ENCODE results near the gene C10orf62.
"Not testable (repeated sequence)": the region's sequence is repeated elsewhere in the genome, so short reads cannot be mapped to it uniquely, and the experiment has no call there.

The C10orf62 gene, protein sequence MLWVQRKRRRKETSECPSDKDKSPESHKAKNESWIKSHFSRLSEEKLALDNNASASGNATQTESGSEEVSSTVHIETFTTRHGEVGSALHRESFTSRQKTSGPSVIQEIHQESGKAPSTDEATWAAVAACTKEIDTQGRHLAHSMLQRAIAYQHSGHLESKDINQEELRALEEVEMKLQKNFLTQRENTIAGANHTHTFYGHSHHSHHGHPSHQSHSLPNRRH

DNA sequence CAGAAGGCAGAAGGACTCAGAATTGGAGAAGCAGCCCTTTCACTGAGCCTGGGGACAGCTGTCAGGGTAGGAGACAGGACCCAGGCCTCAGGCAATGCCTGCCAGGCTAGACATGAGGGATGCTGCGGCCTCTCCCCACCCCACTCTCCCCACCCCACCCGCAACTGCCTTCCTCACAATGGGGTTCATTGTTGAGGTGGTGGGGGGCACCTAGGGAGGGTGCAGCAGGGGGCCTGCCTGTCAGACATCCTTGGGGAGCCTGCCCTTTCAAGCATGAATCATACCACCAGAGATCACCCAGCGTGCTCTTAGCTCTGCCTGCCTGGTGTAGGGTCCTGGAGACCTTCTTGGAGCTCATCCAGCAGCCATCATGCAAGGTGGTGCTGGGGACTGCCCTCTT is at the start of gene C10orf62:
Gene C10orf62 (plus strand): TSS at position 243 of the 400 bp plus-strand sequence. CDS start 177 bp downstream, outside the sequence.
- no peak for DNase-seq

DNA sequence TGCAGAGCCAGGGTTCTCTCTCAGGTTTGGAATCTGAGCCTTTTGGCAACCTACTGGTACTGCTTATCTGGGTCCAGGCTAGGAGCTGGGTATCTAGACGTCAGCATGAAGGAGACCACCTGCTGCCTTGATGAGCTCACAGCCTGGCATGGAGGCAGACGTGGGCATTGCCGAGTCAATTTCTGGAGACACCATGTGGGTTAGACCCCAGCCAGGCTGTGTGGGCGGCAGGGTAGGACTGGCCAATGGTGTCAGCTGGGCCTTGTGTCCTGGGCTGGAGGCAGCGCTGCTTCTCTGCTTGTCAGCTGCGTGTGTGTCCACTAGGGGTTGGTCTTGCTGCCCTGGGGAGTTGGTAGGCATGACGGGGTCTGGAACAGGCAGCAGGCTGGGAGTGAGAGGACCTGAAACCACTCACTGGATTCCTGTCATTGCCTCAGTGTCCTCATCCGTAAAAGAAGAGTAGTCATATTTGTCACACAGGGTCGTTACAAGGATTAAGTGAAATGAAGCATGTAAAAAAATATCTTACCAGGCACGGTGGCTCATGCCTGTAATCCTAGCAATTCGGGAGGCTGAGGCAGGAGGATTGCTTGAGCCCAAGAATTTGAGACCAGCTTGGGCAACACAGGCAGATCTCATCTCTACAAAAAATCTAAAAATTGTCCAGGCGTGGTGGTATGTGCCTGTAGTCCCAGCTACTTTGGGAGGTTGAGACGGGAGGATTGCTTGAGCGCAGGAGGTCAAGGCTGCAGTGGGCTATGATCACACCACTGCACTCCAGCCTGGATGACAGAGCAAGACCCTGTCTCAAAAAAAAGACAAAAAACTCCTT is 48.6 kb upstream of the C10orf62 start:
- no peak for DNase-seq

DNA sequence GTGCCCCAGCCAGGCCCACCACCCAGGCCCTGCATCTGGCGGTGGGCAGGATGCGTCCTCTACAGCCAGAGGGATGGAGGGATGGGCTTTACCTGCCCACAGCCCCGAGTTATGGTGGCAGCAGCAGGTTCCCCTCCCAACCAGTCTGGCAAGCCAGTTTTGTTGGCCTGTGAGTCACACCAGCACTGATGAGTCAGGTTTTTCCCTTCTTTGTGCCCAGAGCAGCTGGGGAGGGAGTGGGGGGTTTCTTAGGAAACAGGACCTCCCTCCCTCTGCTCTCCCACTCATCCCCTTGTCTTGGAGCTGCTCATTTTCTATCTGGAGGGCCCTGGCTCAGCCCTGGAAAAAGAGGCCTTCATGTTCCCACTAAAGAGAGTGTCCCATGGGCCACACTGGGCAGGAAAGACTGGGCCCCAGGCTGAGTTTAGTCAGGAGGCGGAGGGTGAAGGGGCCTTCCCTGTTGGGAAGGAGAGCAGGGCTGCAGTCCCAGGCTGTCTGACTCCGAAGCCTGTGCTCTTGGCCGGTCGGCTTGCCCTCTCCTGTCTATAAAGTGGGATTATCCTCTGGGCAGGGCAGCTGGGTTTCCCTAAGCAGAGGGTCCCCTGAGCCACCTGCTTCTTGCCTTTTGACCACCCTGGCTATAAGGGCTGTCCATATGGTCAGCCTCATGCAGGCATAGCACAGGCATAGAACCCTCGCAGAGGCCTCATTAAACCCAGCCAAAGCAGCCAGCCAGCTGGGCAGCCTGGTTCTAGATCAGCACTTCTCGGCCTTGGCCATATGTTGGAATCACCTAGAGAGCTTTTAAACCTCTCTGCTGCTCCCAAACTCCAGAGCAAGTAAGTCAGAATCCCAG is 47.1 kb upstream of the C10orf62 start:
- peak; percentile 72 to 79 for DNase-seq

DNA sequence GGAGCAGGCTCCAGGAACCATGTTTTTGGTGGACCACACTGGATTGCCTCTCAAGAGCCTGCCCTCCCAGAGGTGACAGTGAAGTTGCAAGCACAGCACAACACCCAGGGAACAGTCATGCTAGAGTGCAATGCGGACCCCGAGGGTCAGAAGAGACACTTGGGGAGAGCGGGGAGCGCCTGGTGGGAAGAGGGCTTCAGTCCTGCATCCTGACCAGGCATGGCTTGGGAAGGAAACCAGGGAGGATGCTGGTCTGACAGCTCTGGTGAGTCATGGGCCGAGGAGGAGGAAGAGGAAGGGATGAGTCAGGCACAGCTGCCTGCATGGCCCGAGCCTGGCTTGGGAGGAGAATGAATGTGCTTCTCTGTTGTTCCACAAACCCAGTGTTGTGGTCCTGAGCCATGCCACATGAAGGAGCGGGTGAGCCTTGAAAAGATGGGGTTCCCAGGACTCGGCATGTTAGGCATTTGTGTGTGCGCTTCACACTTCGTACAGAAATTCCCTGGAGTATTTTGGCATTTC is 46.4 kb upstream of the C10orf62 start:
- peak; percentile 90 to 93 for DNase-seq

DNA sequence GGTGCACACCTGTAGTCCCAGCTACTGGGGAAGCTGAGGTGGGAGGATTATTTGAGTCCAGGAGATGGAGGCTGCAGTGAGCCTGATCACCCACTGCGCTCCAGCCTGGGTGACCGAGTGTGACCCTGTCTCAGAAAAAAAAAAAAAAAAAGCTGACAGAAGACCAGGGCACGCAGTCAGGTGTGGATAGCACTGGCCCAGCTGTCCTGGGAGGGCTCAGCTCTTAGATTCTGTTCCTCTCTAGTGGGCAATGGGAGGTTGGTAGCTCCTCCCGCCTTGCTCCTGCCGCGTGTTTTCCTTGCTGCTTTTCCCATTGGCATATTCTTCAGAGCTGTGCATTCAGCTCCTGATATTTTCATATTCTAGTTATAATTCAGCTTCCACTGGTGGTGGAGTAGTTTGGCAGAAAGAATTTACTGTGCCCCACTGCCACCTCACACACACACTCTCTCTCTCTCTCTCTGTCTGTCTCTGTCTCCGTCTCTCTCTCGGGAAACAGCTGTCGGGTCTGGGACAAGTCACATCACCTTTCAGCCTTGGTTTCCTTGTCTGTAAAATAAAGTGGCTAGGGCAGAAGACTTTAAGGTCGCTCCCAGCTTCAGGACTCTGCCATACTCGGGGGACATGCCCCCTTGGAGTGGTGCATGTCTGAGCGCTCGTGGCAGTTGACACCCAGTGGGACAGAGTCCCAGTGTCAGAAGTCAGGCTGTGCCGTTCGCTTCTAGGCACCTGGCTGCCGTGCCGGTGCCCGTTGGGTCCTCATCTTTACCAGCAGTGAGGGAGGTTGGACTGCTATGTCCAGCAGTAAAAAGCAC is 42.9 kb upstream of the C10orf62 start:
- no peak for DNase-seq

DNA sequence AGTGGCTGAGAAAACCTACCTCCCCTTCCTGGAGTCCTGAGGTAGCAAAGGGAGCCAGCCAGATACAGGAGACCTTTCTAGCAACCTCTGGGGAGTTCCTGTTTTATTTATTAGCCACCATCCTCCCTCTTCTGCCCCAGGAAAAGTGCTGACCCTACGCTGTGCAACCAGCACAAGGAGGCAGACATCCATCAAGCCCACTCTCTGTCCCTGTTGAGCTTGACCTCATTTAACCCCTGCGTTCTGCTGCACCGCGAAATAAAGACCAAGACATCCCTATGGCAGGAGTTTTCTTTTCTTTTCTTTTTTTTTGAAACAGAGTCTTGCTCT is 42.3 kb upstream of the C10orf62 start:
- DNase-seq = no peak

DNA sequence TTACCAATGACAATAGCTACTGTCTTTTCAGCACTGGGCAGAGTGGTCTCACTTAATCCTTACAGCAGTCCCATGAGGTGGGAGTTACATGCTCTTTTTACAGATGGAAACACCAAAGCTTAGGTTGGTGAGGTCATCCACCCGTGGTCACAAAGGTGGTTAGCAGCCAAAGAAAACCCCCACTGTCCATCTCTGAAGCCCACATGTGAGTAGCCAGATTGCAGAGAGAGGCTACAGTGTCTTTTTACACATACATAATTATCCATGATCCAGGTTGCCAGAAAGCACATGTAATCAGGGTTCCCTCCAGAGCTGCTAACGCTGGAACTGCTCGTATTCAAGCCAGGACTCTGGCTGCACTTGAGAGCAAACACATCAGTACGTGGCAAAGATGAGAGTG is 41.6 kb upstream of the C10orf62 start:
- DNase-seq = no peak

DNA sequence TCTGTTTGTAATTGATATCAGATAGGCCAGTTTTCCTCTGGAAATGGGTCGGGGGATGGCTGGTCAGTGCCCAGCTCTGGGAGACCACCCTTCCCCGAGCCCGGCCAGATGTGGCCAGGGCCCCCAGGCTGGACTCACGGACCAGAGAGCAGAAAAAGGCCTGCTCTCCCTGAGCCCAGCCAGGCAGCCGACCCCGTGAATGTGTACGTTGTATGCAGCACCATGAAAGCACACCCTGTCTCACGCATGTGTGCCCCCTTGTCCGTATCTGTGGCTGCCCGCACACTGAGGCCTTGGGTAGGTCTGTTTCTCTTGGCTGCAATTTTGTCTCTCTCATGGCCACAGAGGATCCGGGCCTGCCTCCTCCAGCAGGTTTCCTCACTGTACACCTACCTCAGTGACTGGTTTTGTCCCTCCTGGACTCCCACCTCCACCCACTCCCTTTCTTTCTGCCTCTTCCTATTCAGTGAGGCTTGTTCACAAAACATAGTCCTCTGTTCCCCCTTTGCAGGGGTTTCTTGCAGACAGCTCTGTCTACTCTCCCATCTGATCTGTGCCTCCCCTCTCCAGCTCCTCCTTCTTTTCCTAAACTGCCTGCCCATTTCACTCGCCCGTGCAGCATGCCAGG is 40.6 kb upstream of the C10orf62 start:
- no peak for DNase-seq

DNA sequence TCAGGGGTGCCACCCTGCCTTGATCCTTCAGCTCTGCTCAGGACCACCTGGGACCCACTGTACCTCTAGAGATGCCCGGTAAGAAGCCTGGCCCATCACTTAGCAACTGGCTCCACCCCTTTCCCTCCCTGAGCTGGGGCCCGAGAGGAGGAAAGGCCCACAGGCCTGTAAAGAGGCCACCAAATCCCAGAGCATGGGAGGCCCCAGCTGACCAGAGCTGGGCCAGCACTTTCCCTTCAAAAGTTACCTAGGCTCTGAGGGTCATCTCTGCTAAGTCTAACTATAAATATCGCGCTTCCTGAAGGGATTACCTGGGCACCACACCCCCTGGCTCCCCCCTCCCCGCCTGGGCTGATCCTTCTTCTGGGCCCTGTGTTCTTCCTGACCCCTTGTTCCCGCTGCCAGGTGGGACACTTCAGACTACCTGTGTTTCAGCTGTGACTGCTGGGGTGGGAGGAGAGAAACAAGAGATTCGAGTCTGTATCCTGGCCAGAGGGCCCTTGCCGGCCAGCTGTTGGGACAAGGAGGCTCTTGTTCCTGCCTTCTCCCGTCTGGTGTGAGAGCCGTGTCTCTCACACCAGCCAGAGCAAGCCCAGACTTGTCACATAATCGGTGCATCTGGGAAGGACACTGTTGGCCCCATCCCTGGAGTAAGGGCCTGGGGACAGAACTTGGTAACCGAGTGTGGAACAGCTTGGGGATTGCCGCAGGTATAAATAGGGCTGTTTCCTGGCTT is 39.8 kb upstream of the C10orf62 start:
- DNase-seq = no peak

DNA sequence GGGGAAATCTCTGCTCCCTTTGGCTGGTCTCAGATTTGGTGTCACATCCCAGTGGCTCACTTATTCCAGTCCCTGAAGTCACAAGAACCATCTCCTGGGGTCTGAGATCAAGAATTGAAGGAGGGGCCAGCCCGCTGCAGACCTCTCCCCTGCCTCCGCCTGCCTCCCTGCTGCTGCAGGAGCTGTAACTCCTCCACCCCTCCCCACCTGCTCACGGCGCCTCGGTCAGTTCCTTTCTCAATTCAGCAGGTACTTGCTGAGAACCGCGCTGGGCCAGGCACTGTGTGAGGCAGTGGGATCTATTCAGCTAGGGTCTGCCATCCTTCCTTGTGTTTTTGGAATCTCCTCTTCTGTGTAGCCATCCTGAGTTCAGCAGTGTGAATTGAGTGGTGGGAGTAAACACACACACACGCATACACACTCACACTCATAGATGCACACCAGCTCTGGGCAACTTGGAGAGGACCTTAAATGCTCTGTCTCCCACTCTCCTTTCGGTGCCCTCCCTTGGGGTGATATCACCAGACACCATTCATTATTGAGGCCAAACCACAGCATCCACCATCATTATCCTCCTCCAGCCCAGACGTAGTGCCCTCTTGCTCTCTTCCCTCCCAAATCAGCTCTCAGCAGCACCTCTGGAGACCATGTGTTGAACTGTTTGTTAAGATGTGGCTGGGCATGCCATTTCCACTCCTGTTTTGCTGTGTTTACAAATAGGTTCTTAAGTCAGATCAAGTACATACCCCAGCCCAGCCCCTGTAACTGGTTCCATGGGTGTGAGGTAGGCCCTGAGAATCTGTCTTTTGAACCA is 39.0 kb upstream of the C10orf62 start:
- DNase-seq = no peak

DNA sequence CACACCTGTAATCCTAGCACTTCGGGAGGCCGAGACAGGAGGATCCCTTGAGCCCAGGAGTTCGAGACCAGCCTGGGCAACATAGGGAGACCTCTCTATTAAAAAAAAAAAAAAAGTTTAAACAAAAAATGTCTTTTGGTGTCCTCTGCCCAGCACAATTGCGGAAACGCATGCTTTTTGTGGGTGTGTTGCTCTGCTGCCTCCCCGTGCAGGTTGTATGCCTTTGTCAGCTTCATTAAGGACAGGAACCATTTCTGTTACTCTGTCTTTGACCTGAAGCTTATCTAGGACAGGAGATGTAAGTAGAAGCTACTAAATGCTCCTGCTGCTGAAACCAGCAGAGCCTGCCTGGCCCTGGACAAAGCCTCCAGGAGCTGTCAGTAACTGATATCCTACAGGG is 38.2 kb upstream of the C10orf62 start:
- no peak for DNase-seq

DNA sequence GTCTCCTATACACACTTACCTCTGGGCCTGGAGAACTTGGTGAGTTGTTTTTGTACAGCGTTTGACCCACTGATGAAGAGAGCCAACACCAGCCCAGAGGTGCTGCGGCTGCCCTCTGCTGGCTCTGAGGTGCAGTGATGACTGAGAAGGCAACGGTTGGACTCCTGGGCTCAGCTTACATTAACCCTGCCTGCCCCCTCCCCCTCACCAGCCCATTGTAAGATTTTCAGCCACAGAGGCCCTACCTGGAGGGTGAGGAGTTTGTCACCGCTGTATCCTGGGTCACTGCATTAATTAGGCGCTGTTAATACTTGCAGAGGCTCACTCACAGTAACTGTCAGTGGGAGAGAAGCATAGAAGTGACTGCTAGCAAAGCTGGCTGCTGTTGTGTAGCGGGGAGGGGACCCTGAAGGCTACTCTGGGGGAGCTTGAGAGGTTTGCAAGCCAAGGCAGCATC is 35.9 kb upstream of the C10orf62 start:
- peak; percentile 61 to 66 for DNase-seq

DNA sequence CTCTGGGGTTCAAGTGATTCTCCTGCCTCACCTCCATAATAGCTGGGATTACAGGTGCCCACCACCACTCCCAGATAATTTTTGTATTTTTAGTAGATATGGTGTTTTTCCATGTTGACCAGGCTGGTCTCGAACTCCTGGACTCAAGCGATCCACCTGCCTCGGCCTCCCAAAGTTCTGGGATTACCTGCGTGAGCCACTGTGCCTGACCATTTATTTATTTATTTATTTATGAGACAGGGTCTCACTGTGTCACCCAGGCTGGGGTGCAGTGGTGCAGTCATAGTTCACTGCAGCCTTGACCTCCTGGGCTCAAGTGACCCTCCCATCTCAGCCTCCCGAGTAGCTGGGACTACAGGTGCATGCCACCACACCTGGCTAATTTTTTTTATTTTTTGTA is 35.2 kb upstream of the C10orf62 start:
- DNase-seq = not testable (repeated sequence)

DNA sequence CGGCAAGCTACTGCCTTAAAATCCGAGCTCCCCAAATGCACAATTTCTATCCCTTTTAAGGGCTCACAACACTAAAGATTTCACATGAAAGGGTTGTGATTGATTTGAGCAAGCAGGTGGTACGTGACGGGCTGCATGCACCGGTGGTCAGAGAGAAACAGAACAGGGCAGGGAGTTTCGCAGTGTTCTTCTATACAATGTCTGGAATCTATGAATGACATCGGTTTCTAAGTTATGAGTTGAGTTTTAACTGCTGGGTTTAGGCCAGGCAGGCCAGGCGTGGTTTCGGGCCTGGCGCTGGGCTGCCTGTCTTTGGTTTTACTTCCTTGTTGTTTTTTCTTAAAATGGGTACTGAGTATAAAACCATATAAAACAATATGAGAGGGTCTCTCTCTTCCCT is 34.0 kb upstream of the C10orf62 start:
- not testable (repeated sequence) for DNase-seq

DNA sequence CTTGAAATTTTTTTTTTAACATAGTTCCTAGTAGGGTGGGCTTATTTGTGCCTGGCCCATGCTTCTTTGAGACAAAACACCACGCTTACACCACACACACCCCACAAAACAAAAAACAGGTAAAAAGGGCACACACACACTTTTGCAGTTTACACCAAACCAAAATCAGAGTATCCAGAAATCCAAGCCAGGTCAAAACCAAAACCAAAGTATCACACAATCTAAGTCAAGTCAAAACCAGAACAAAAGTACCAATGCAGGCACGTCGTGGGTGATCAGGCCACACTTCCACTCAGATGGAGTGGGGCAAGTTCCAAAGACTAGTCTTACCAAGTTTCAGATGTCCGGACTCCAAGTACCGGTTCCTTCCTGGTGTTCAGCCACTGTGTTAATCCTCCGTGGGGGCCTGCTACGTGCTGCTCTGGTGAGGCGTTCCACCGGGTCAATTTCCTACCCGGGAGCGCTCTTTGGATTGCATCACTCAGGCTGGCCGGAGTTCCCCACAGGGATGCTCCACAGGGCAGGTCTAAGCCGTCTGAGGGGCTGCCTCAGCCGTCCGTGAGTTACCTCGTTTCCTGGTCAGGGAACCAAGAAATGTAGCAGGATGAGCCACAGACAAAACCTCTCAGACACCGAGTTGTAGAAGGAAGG is 28.7 kb upstream of the C10orf62 start:
- DNase-seq = not testable (repeated sequence)

DNA sequence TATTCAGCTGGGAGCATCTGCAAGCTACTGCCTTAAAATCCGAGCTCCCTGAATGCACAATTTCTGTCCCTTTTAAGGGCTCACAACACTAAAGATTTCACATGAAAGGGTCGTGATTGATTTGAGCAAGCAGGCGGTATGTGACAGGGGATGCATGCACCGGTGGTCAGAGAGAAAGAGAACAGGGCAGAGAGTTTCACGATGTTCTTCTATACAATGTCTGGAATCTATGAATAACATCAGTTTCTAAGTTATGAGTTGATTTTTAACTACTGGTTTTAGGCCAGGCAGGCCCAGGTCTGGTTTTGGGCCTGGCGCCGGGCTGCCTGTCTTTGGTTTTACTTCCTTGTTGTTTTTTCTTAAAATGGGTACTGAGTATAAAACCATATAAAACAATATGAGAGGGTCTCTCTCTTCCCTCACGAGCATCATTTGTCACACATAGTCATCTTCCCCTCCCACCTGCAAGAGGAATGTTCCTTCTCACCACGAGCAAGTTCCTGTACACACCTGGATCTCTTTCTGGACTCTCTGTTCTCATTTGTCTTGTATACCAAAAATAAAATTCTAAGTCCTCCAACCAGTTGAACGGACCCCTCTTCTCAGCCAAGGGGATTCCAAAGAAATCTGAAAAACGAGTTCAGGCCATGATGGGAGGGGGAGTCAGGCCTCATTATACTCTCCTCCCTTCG is 28.0 kb upstream of the C10orf62 start:
- DNase-seq = not testable (repeated sequence)

DNA sequence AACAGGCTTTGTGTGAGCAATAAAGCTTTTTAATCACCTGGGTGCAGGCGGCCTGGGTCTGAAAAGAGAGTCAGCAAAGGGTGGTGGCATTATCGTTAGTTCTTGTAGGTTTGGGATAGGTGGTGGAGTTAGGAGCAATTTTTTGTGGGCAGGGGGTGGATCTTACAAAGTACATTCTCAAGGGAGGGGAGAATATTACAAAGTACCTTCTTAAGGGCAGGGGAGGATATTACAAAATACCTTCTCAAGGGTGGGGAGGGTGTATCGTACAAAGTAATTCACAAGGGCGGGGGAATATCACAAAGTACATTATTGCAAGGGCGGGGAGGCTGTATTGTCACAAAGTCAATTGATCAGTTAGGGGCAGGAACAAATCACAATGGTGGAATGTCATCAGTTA is 27.2 kb upstream of the C10orf62 start:
- DNase-seq = not testable (repeated sequence)

DNA sequence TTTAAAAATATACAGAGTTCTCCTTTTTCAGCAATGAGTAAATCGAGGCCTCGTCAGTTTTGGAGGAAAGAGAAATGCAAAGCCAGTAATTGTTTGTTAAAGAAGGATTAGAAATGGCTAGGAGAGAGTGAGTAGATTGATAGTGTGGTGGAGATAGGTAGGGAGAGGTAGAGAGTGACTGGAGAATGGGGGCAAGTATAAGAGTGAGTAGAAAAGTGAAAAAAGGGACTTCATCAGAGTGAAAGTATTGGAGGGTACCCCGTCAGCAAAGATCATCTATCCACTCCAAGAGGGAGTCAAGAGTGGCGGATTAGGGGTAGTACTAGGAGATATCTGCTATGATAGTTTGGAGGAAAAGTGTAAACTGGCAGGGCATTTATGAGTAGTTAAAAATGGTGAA is 26.2 kb upstream of the C10orf62 start:
- no peak for DNase-seq

DNA sequence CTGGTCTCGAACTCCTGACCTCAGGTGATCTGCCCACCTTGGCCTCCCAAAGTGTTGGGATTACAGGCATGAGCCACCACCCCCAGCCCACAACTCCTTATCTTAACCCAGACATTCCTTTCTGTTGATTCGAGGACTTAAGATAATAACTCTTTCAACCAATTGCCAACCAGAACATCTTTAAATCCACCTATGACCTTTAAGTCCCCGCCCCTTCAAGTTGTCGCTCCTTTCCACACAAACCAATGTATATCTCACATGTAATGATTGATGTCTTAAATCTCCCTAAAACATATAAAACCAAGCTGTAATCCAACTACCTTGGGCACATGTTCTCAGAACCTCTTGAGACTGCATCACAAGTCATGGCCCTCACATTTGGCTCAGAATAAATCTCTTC is 24.7 kb upstream of the C10orf62 start:
- no peak for DNase-seq
